HG02943 (cell line): Measurements from ENCODE around the gene FGGY.
"Not testable (repeated sequence)": the region's sequence is repeated elsewhere in the genome, so short reads cannot be mapped to it uniquely, and the experiment has no call there.

Experiments
- ATAC-seq: cut with Tn5 transposase; IDR thresholded peaks from one replicate; pipeline ENCODE4 v1.9.1; 2021; ENCODE audit warnings: mild to moderate bottlenecking, low read depth, moderate library complexity; ENCODE audit not compliant: unreplicated experiment

FGGY gene

GRCh38 chr1:59345221-59345620 lies 48.3 kb downstream of the FGGY start:
- ATAC-seq: no peak

- no peak for ATAC-seq
Measured at GRCh38 chr1:59346429-59346828, 49.5 kb downstream of the FGGY start.

- no peak for ATAC-seq
Measured at GRCh38 chr1:59349101-59349500, 52.2 kb downstream of the FGGY start.

GRCh38 chr1:59350521-59350920 lies 53.6 kb downstream of the FGGY start:
- ATAC-seq: no peak

- no peak for ATAC-seq
Measured at GRCh38 chr1:59352065-59352464, 55.2 kb downstream of the FGGY start.

- ATAC-seq: no peak
Measured at GRCh38 chr1:59353453-59353852, 56.6 kb downstream of the FGGY start.

- ATAC-seq: not testable (repeated sequence)
Measured at GRCh38 chr1:59354239-59354638, 57.3 kb downstream of the FGGY start.

- no peak for ATAC-seq
Measured at GRCh38 chr1:59354709-59355337, 57.9 kb downstream of the FGGY start.

- no peak for ATAC-seq
Measured at GRCh38 chr1:59355361-59355760, 58.5 kb downstream of the FGGY start.

GRCh38 chr1:59356627-59357026 lies 59.7 kb downstream of the FGGY start:
- ATAC-seq: no peak

GRCh38 chr1:59357645-59358320 lies 60.9 kb downstream of the FGGY start:
- no peak for ATAC-seq

GRCh38 chr1:59359325-59359724 lies 62.4 kb downstream of the FGGY start:
- no peak for ATAC-seq

- ATAC-seq: no peak
Measured at GRCh38 chr1:59360170-59360569, 63.3 kb downstream of the FGGY start.

- no peak for ATAC-seq
Measured at GRCh38 chr1:59360729-59361128, 63.8 kb downstream of the FGGY start.

- ATAC-seq: no peak
Measured at GRCh38 chr1:59361766-59362165, 64.9 kb downstream of the FGGY start.

- ATAC-seq: no peak
Measured at GRCh38 chr1:59364037-59364436, 67.1 kb downstream of the FGGY start.

- ATAC-seq: no peak
Measured at GRCh38 chr1:59366346-59366745, 69.5 kb downstream of the FGGY start.

- no peak for ATAC-seq
Measured at GRCh38 chr1:59367301-59368007, 70.6 kb downstream of the FGGY start.

GRCh38 chr1:59368008-59368670 lies 71.2 kb downstream of the FGGY start:
- no peak for ATAC-seq

GRCh38 chr1:59375321-59376220 lies 78.7 kb downstream of the FGGY start:
- no peak for ATAC-seq
